ENCODE results near the gene CCNYL1.

The CCNYL1 gene

GRCh38 chr2:207802650-207803049, 91.2 kb downstream of the CCNYL1 start:
- no peak for DNase-seq

All from activated T-cell treated with anti-CD3 and anti-CD28 coated beads, Interleukin-2, amount 50 U/mL, for 1 hour (primary cell).